ENCODE results near the gene RXFP2.

DNA sequence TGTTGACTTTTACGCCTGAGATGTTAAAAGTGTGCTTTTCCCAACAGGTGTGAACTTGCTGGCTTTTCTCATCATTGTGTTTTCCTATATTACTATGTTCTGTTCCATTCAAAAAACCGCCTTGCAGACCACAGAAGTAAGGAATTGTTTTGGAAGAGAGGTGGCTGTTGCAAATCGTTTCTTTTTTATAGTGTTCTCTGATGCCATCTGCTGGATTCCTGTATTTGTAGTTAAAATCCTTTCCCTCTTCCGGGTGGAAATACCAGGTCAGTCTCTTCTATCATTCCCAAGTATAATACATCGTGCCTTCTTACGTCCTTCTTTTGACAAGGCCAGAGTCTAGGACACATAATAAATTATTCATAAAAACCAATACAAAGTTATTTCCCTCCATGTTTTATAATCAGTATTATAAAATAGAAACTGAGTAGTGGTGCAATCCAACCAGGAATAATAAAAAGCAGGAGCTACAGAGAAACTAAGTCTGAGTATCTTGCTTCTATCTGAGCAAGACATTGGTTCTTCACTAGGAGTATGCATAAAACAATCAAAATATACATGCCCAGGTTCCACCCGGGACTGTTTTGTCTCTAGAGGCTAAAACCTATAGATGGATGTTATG lies 57.9 kb downstream of the RXFP2 start:
- TF ChIP-seq, protein P1, sequence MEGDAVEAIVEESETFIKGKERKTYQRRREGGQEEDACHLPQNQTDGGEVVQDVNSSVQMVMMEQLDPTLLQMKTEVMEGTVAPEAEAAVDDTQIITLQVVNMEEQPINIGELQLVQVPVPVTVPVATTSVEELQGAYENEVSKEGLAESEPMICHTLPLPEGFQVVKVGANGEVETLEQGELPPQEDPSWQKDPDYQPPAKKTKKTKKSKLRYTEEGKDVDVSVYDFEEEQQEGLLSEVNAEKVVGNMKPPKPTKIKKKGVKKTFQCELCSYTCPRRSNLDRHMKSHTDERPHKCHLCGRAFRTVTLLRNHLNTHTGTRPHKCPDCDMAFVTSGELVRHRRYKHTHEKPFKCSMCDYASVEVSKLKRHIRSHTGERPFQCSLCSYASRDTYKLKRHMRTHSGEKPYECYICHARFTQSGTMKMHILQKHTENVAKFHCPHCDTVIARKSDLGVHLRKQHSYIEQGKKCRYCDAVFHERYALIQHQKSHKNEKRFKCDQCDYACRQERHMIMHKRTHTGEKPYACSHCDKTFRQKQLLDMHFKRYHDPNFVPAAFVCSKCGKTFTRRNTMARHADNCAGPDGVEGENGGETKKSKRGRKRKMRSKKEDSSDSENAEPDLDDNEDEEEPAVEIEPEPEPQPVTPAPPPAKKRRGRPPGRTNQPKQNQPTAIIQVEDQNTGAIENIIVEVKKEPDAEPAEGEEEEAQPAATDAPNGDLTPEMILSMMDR (IDR thresholded peaks at IDR 0.05) = no peak
- no peak for TF ChIP-seq POLR2AphosphoS5 (IDR thresholded peaks at IDR 0.05)
